Measurements from ENCODE around the gene APOLD1. TPM values are rescaled to one million over a fixed set of nuclear protein-coding genes. Genes with fewer than 3 reads are reported as not detected.
A peak's percentile ranks its signal among the peaks of the same experiment; 100 is the strongest.
"Not testable (repeated sequence)": the region's sequence is repeated elsewhere in the genome, so short reads cannot be mapped to it uniquely, and the experiment has no call there.

The APOLD1 gene
- total and polyA plus RNA-seq, 2 donors, result 27.0 to 41.8 TPM

DNA sequence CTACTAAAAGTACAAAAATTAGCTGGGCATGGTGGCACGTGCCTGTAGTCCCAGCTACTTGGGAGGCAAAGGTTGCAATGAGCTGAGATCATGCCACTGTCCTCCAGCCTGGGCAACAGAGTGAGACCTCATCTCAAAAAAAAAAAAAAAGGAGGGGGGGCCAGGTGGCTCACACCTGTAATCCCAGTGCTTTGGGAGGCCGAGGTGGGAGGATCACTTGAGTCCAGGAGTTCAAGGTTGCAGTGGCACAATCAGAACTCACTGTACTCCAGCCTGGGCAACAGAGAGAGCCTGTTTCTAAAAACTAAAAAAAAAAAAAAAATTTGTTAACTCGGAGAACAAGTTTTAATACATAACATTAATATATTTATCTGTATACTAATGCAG, 22.1 kb downstream of the APOLD1 start:
- peak overlapping the region; percentile 90 for H3K27ac ChIP-seq (ENCODE audit: low read depth)
- not testable (repeated sequence) for H3K36me3 ChIP-seq (ENCODE audit: insufficient read depth); H3K4me1 ChIP-seq (ENCODE audit: insufficient read depth); DNase-seq (ENCODE audit: extremely low spot score); H3K4me3 ChIP-seq (ENCODE audit: low read depth, low read length)
- WGBS, result 76% methylated on average over 3 of the region's 3 CpGs

DNA sequence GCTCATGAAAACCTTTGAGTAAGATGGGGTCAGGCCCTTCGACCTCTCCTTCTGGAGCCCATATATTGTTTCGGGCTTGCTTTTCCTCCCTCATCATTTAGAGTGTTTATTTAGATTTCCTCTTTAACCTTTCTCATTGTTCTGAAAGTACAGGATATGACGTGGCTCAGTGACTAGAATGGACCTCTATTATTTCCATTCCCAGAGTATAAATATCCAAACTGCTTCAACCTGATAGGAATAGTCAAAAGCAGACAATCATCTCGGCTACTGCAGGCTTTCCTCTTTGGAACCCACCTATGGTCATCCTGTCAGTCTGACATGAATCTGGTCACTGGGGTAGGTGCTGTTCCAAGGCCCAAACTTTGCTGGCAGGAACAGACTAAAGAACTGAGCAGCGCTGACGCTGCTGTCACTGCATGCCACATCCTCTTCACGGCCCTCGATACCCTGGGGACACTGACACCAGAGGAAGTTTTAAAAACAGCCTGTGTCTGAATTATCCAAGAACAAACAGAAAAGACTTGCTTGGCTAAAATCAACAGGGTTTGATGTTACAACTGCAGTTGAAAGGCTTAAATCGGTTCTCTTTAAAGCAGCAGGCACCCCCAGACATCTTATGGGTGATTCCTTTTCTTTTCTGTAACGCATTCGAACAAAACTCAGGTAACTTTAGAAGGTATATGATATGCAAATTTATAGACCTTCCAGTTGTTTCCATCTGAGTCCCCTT, 22.7 kb downstream of the APOLD1 start:
- Histone ChIP-seq H3K36me3 (ENCODE audit: insufficient read depth) (no peaks in the 10 kb centered on the region), H3K4me1 (ENCODE audit: insufficient read depth) (no peaks in the 10 kb centered on the region), H3K27ac (ENCODE audit: low read depth) (peak overlapping the region; percentile 86), H3K4me3 (ENCODE audit: low read depth, low read length) (no peak overlapping the region)
- DNase-seq (ENCODE audit: extremely low spot score), result no peak
- 45% methylated on average over 11 of the region's 11 CpGs for WGBS

DNA sequence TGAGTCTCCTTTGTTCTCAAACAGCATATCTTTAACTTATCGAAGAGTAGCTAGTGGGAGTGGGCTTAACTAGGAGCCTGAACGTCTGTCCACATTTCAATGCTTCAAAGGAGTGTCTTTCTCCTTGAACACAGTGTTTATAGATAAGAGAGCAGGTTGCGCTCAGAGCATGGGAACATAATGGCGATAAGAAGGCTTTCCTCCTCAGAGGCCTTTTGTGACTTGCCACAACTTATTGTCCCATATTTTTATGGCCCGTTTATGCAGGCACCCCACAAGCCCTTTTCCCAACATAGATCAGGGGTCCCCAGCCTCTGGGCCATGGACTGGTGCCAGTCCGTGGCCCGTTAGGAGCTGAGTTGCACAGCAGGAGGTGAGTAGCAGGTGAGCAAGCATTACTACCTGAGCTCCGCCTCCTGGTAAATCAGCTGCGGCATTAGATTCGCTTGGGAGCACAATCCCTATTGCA, 25.1 kb downstream of the APOLD1 start:
- no peak for DNase-seq (ENCODE audit: extremely low spot score)
- H3K27ac ChIP-seq (ENCODE audit: low read depth), result no peak overlapping the region
- 76% methylated on average over 10 of the region's 10 CpGs for WGBS
- no peaks in the 10 kb centered on the region for H3K36me3 ChIP-seq (ENCODE audit: insufficient read depth)
- peaks cover 1% of the 10 kb centered on the region for H3K4me1 ChIP-seq (ENCODE audit: insufficient read depth)
- H3K4me3 ChIP-seq (ENCODE audit: low read depth, low read length), result no peak overlapping the region

DNA sequence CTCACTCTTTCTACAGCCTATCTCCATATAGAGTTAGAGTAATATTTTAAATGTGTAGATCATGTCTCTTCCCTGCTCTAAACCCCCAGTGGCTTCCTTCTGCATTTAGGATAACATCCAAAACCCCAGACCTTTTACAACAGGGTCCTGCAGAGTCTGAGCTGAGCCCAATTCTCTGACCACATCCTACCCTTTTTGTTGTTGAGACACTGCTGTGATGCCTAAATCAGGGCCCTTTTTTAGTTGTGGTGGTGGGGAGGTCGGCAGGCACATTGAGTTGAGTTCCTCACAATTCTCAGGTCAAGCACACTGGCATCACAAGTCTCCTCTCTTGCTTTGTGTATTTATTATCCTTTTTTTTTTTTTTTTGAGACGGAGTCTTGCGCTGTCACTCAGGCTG, 25.9 kb downstream of the APOLD1 start:
- no peak overlapping the region for H3K4me3 ChIP-seq (ENCODE audit: low read depth, low read length)
- peaks cover 1% of the 10 kb centered on the region for H3K4me1 ChIP-seq (ENCODE audit: insufficient read depth)
- DNase-seq (ENCODE audit: extremely low spot score), result no peak
- H3K36me3 ChIP-seq (ENCODE audit: insufficient read depth), result no peaks in the 10 kb centered on the region
- no peak overlapping the region for H3K27ac ChIP-seq (ENCODE audit: low read depth)
- 90% methylated on average over 3 of the region's 3 CpGs for WGBS

DNA sequence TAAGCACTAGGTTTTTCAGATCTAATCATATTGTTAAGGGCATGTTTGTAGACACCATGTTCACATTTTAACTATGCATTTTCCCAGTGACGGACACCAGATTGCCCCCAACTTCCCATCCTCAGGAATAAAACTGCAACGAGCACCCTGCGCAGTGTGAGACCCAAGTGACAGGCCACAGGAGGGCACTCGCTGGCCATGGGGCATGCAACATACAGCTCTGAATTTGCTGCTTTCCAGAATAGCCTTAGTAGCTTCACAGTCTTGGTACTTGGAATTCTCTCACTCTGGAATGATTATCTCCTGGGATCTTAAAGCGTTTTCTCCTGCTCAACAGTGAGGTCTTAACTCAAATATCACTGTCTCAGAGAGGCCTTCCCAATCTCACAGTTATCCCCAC, 26.7 kb downstream of the APOLD1 start:
- WGBS, result 95% methylated on average over 5 of the region's 5 CpGs
- H3K4me1 ChIP-seq (ENCODE audit: insufficient read depth), result peaks cover 1% of the 10 kb centered on the region

DNA sequence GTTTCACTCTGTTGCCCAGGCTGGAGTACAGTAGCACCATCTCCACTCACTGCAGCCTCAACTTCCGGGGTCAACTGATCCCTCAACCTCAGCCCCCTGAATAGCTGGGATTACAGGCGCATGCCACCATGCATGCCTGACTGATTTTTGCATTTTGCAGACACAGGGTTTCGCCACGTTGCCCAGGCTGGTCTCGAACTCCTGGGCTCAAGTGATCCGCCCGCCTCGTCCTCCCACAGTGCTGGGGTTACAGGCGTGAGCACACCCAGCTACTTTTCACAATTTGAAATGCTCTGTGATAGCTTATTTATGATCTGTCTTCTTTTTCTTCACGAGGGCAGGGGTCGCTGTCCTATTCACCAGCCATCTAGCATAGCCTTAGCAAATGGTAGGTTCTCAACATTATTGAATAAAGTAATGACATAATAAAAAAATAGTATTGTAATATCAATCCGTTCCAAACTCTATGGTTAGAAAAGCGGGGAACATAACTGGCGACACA, 27.2 kb downstream of the APOLD1 start:
- H3K36me3 ChIP-seq (ENCODE audit: insufficient read depth), result no peaks in the 10 kb centered on the region
- 73% methylated on average over 14 of the region's 14 CpGs for WGBS
- no peak overlapping the region for H3K27ac ChIP-seq (ENCODE audit: low read depth)
- DNase-seq (ENCODE audit: extremely low spot score), result no peak
- no peak overlapping the region for H3K4me3 ChIP-seq (ENCODE audit: low read depth, low read length)
- peaks cover 2% of the 10 kb centered on the region for H3K4me1 ChIP-seq (ENCODE audit: insufficient read depth)

More for the DNA sequence above, 26.7 kb downstream of the APOLD1 start:
- Histone ChIP-seq H3K4me3 (ENCODE audit: low read depth, low read length) (no peak overlapping the region), H3K27ac (ENCODE audit: low read depth) (no peak overlapping the region), H3K36me3 (ENCODE audit: insufficient read depth) (no peaks in the 10 kb centered on the region)
- DNase-seq (ENCODE audit: extremely low spot score), result no peak

DNA sequence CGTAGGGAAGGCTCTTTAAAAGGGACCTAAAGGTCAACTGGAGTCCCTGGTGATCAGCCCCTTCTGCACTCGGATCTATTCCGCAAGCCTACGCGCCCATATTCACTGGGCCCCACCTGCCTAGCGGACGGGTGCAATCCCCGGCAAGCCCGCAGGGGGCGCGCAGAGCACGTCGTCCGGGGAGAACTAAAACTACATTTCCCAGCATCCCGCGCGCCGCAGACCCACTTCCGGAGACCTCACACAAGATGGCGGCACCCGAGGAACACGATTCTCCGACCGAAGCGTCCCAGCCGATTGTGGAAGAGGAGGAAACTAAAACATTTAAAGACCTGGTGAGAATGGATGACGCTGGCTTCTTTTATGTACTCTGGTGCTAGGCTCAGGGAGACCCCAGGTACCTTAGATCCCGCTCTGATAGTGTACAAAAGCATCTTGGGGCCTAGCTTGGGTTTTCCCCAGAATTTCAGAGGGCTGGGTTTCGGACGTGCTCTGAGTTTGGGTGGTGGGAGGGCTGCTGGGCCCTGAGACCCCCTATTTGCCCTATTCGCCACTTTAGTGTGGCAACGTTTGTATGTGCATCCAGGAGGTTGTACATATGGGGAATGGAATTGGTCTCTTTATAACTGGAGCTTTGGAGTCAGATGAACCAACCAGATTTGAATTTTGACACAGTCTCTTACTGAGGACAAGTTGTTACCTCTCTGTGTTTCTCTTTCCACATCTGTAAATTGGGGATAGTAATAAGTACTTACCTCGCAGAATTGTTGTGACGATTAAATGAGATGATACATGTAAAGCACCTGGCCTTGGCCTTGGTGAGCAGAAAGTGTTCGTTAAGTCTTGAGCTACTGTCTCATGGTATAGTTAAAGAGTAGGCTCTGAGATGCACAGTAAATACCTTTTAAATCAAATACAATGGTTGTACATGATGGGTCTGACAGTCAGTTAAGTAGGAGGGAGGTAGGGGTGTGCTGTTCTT, 28.0 kb downstream of the APOLD1 start, which contains the start of gene DDX47:
TSS of gene DDX47 (plus strand) at position 227 of the 982 bp plus-strand sequence. CDS start at position 249, 22 bp downstream.
- 3% methylated on average over 35 of the region's 35 CpGs for WGBS
- no peak within 1 kb of the TSS for H3K27ac ChIP-seq (ENCODE audit: low read depth)
- peak within 1 kb of the TSS; percentile 77 for H3K4me3 ChIP-seq (ENCODE audit: low read depth, low read length)
- peaks cover 2% of the 10 kb centered on the region for H3K4me1 ChIP-seq (ENCODE audit: insufficient read depth)
- DNase-seq (ENCODE audit: extremely low spot score), result peak; percentile 82
- no peaks in the 10 kb centered on the region for H3K36me3 ChIP-seq (ENCODE audit: insufficient read depth)

DNA sequence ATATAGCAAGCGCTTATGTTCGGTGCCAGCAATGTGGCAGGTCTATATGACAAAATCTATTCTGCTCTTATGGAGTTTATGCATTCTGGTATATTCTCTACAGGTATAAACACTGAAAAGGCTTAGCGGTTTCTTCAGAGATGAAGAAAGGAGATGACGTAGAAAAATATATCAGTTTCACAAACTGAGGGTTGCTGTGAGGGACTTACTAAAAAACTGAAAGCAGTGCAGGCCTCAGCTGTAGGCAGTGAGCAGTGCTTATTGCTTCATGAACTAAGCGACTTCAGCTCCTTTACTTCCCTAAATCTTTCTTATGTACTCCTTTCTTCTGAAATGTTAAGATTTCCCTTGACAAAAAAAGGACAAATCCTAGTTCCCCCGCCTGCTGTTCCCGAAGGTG, 32.2 kb downstream of the APOLD1 start:
- Histone ChIP-seq H3K36me3 (ENCODE audit: insufficient read depth) (no peaks in the 10 kb centered on the region), H3K27ac (ENCODE audit: low read depth) (no peak overlapping the region), H3K4me1 (ENCODE audit: insufficient read depth) (peaks cover 2% of the 10 kb centered on the region), H3K4me3 (ENCODE audit: low read depth, low read length) (no peak overlapping the region)
- WGBS, result 94% methylated on average over 7 of the region's 7 CpGs
- DNase-seq (ENCODE audit: extremely low spot score), result no peak

DNA sequence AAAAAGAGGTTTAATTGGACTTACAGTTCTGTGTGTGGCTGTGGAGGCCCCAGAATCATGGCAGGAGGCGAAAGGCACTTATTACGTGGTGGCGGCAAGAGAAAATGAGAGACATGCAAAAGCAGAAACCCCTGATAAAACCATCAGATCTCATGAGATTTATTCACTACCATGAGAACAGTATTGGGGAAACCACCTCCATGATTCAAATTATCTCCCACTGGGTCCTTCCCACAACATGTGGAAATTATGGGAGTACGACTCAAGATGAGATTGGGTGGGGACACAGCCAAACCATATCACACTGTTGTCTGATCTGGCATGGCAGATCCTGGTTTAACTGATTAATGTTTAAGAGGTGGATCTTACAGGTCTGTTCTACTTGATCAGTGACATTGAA, 33.2 kb downstream of the APOLD1 start:
- WGBS, result 97% methylated on average over 4 of the region's 4 CpGs
- DNase-seq (ENCODE audit: extremely low spot score), result no peak
- H3K4me1 ChIP-seq (ENCODE audit: insufficient read depth), result peaks cover 2% of the 10 kb centered on the region
- H3K27ac ChIP-seq (ENCODE audit: low read depth), result no peak overlapping the region
- no peak overlapping the region for H3K4me3 ChIP-seq (ENCODE audit: low read depth, low read length)
- H3K36me3 ChIP-seq (ENCODE audit: insufficient read depth), result peaks cover 3% of the 10 kb centered on the region

DNA sequence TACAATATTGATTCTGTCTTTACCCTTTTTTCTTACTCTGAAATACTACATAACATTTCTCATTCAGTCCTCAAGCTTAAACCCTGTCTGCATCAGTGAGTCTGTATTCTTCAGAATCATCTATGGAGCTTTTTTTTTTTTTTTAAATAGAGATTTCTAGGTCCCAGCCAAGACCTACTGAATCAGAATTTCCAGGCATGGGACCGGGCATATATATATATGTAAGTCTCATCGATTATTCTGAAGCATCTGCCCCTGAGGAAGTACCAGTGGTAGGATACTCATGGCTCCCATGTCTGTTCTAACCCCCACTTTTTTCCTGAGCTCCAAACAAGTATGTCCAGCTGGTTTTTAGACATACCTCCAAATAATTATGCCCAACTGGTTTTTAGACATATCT, 33.8 kb downstream of the APOLD1 start:
- peaks cover 1% of the 10 kb centered on the region for H3K4me1 ChIP-seq (ENCODE audit: insufficient read depth)
- H3K27ac ChIP-seq (ENCODE audit: low read depth), result peak overlapping the region; percentile 59
- WGBS, result 86% methylated on average over 2 of the region's 2 CpGs
- no peak for DNase-seq (ENCODE audit: extremely low spot score)
- H3K4me3 ChIP-seq (ENCODE audit: low read depth, low read length), result no peak overlapping the region
- H3K36me3 ChIP-seq (ENCODE audit: insufficient read depth), result peaks cover 3% of the 10 kb centered on the region

DNA sequence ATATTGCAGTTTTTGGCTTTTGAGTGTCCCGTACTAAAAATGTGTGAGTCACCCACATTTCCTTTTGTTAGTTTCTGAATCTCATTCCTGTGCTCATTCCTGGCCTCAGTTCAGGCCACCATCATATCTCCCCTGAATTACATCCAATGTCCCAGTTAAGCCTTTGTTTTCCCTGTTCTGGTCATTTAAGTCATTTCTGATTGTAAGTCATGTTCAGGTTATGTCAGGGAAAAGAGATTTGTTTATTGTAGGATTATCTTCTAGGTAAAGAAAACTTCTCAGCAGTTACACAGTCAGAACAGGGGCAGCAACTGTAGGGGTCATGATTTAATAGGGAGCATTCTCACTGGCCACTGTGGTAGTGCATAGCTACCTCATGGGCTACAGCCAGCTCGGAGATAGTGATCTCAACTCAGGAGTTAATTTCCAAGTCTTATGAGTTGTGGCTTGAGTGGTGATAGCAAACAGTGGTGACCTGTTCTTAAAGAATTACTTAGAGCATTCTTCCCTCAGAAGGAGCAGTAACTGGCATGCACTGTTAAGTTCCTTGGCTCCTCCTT, 34.4 kb downstream of the APOLD1 start:
- no peak for DNase-seq (ENCODE audit: extremely low spot score)
- Histone ChIP-seq H3K4me1 (ENCODE audit: insufficient read depth) (peaks cover 1% of the 10 kb centered on the region), H3K36me3 (ENCODE audit: insufficient read depth) (peaks cover 4% of the 10 kb centered on the region), H3K27ac (ENCODE audit: low read depth) (peak overlapping the region; percentile 39), H3K4me3 (ENCODE audit: low read depth, low read length) (no peak overlapping the region)
- 12% methylated on average over 2 of the region's 2 CpGs for WGBS

DNA sequence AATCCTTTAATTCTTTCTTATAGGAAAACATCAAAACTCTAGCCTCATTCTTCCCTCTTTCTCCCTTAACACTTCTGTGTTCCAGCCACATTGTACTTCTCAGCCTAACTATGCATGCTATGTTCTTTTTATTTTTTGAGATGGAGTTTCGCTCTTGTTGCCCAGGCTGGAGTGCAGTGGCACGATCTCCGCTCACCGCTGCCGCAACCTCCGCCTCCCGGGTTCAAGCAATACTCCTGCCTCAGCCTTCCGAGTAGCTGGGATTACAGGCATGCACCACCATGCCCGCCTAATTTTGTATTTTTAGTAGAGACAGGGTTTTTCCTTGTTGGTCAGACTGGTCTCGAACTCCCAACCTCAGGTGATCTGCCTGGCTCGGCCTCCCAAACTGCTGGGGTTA, 34.9 kb downstream of the APOLD1 start:
- 89% methylated on average over 11 of the region's 11 CpGs for WGBS
- DNase-seq (ENCODE audit: extremely low spot score); H3K36me3 ChIP-seq (ENCODE audit: insufficient read depth); H3K27ac ChIP-seq (ENCODE audit: low read depth); H3K4me3 ChIP-seq (ENCODE audit: low read depth, low read length); H3K4me1 ChIP-seq (ENCODE audit: insufficient read depth): not testable (repeated sequence)

DNA sequence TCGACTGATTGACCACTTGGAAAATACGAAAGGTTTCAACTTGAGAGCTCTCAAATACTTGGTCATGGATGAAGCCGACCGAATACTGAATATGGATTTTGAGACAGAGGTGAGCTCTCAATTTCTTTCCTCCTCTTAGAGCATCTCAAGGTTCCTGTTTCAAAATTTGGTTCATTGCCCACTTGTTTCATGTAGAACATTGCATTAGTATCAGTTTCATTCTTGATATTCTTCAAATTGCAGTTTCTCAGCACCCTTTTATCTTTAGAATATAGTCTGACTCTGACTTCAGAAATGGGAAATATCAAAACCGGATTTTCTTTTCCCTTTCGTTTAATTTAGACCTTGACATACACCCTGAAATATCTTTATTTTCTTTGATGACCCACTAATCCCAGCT, 36.5 kb downstream of the APOLD1 start:
- DNase-seq (ENCODE audit: extremely low spot score), result no peak
- Histone ChIP-seq H3K36me3 (ENCODE audit: insufficient read depth) (peaks cover 4% of the 10 kb centered on the region), H3K27ac (ENCODE audit: low read depth) (no peak overlapping the region), H3K4me3 (ENCODE audit: low read depth, low read length) (no peak overlapping the region), H3K4me1 (ENCODE audit: insufficient read depth) (peaks cover 1% of the 10 kb centered on the region)
- WGBS, result 94% methylated on average over 6 of the region's 6 CpGs

Measured in urinary bladder (tissue), 4 donors.